HG03521 (cell line): ENCODE data around the gene TBXA2R.
"Not testable (repeated sequence)": the region's sequence is repeated elsewhere in the genome, so short reads cannot be mapped to it uniquely, and the experiment has no call there.

Source experiments
- ATAC-seq: cut with Tn5 transposase; IDR thresholded peaks from one replicate; pipeline ENCODE4 v1.9.1; 2021; ENCODE audit warnings: mild to moderate bottlenecking, moderate library complexity; ENCODE audit not compliant: unreplicated experiment

Gene TBXA2R

DNA sequence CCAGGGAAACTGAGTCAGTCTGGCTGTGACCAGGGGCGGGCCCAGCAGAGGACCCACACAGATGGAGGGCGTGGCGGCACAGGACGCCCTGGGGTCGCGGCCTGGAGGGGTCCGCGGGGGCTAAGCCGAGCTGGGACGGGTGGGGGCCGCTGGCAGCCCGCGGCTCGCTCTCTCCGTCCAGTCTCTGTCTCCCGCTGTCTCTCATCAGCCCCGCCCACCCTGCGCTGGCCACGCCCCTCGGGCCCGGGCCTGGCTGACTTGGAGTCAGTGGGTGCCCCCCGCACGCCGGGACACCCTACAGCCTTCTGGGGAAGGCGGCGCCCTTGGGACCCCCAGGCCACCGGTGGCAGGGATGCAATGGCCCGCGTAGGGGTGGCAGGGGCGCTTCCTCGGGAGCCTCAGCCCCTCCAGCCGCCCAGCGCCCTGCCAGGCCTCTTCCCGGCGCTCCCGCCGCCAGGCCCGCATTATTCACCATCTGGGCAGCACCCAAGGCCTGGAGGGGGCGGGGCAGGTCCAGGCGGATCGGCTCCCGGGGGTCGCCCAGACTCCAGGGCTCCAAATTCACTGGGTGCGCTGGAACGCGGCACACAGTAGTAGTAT lies at the start of gene TBXA2R:
Gene TBXA2R, minus strand, starts transcription at position 186 of the 600 bp plus-strand sequence. CDS start 6,241 bp downstream, outside the sequence.
- no peak for ATAC-seq

DNA sequence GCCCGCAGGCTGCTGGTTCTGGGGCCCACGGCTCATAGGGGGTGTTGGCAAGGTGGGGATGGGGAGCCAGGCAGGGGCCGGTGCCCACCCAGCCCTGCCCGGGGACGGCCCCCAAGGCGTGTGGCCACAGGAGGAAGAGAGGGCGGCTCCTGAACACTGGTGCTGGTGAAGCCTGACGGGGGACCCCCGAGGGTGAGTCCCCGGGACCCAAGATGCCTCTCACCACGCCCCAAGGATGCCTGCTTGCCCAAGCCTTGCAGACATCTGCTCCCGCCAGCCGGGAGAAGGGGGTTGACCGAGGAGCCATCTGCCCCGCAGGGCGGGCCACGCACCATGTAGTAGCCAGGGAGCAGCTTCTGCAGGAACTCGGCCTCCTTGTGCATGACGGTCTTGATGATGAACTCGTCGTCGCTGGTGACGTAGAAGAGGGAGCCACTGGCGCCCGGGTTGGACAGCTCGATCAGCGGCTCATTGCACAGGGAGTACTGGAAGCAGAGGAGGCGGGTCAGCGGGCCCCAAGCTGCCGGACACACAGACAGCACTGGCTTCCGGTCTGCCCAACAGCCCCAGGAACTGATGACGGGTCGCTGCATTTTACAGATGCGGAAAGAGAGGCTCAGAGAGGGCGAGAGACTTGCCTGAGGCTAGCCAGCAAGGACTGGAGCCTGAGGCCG lies 49.5 kb upstream of the TBXA2R start:
- no peak for ATAC-seq

DNA sequence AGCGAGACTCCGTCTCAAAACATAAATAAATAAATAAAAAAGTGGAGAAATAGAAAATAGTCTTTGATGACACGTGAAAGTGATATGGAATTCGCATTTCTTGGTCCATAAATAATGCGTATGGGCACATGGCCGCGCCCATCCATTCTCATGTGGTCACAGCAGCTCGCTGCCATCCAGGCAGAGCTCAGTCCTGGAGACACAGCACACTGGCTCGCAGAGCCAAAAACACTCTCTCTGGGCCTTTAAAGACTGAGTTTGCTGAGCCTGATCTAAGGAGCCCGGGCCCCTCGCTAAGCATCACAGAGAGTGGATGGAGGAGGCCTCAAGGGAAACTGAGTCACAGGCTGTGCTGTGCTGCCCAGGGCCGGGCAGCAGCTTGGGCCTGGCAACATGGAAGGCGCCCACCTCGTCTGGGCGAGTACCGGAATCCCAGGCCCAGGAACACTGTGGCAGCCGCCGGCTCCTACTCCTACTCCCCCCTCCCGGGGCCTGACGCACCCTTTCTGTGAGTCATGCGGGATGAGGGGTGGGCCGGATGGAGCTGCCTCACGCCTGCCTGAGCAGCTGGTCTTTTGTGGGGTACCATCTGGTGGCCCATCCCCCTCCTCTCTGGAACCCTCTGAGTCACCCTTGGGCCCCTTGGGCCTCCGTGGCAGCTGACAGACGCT lies 48.9 kb upstream of the TBXA2R start:
- ATAC-seq, result no peak

DNA sequence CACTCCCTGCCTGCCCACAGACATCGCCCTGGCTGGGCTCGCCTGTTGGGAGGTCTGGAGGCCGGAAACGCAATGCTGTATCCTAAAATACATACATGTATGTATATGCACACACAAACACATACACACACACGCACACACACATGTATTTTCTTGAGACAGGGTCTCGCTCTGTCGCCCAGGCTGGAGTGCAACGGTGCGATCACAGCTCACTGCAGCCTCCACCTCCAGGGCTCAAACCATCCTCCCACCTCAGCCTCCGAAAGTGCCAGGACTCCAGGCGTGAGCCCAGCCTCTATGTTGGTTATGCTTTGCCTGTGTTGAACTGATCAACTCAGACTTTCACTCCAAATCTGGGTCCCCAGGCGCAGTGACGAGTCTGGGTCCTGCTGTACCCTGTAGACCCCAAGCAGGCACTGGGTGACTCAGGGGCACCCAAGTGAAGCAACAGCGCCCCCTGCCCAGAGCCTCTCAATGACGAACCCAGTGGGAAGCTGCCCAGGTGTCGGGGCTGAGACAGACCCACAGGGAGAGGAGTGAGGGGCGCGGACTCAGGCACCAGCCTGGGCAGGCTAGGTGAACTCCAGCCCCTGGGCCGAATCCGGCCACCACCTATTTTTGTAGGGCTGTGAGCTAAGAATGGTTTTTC lies 47.3 kb upstream of the TBXA2R start:
- ATAC-seq, result no peak

DNA sequence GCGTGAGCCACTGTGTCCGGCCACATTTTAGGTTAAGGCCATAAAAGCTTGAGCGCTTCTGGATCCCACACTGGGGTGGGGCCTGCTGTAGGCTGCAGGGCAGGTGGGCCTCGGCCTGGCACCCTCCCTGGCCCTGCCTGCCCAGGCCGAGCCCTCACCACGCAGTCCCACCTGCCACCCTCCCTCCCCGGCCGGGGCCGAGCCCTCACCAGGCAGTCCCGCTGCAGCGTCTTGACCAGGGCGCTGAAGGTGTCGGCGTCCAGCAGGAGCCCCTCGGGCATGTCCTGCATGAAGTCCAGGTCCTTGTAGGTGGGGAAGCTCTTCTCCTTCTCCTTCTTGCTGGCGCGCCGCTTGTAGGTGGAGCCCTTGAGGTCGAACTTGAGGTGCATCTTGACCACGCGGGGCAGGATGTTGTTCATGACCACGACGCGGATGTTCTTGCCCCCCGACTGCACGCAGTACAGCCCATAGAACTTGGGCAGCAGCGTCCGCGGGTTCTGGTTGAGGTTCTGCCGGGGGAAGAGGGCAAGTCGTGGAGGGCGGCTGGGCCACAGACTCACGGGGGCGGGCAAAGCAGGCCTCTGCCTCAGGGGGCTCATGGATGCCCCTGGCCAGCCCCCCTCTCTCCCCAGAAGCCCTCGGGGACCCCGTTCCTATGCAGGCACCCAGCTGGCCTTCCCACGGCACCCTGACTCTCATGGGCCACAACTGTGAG lies 46.6 kb upstream of the TBXA2R start:
- ATAC-seq, result no peak

DNA sequence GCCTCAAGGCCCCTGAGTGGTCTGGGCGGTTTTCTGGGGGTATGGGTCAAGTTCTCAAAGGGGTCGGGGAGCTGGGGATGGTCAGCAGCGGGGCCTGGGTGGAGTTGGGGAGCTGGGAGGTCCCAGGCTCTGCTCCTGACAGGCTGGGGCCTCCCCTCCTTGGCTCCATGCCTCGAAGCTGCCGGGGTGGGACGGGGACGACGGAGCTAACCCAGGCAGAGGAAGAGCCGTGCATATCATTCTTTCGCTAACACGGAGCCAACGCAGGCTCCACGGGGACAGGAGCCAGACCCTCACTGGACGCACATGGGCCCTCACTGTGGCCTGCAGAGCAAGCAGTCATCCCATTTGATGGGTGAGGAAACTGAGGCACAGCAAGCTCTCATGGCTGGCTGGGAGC lies 45.7 kb upstream of the TBXA2R start:
- no peak for ATAC-seq

DNA sequence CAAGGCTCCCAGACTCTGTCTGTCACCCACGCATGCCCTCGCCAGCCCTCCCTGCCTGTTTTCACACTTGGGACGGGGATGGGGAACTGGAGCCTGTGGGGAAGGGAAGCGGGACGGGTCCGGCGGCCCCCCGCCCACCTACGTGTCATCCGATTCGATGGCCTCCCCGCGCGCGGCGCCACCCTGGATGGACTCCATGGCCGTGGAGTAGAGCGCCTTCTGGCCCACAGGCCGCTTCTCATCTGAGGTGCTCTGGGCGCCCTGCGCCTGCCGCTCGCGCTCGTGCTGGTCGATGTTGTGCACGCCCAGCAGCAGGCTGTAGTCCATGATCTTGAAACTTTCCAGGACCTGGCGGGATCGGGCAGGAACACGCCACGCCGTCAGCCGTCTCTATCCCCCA lies 45.0 kb upstream of the TBXA2R start:
- no peak for ATAC-seq

DNA sequence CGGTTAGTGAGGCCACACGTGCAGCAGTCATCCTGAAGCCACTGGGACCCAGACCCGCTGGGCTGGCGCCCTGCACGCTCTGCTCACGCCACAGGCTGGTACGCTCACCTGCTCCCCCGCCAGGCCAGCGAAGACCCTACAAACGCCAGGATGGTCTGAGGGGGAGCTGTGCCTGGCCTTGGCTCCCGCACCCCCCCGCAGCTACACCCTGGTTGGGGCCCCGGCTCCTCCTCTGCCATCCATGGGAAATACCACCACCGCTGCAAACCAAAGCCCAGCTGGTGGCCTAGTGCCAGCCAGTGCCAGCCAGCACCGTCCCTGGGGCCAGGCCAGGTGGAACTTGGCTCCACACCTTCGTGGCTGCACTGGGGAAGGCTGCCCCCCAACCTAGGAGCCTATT lies 43.2 kb upstream of the TBXA2R start:
- ATAC-seq, result no peak

DNA sequence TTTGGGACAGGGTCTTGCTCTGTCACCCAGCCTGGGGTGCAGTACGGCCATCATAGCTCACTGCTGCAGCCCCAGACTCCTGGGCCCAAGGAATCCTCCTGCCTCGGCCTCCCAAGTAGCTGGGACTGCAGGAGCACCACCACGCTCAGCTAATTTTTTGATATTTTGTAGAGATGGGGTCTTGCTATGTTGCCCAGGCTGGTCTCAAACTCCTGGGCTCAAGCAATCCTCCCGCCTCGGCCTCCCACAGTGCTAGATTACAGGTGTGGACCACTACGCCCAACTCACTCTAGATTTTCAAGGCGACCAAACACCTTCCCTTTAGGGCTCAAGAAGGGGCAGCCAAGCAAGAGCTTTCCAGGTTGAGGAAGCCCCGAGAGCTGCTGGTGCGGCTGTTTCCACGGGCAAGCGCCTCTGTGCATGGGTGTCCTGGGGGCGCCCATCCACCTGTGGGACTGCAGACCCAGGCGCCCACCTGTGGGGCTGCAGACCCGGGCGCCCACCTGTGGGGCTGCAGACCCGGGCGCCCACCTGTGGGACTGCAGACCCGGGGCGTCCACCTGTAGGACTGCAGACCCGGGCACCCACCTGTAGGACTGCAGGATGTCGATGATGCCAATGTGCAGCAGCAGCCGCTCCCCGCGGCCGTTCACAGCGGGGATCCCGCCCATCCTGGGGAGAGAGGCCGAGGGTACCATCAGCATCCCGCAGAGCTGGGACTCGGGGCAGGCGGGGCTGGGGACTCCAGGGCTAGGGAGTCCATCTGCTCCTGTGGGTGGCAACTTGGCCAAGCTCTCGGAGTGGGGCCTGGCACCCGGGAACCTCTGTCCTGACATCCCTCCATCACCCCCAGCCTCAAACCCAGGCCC lies 41.6 kb upstream of the TBXA2R start:
- ATAC-seq, result no peak

DNA sequence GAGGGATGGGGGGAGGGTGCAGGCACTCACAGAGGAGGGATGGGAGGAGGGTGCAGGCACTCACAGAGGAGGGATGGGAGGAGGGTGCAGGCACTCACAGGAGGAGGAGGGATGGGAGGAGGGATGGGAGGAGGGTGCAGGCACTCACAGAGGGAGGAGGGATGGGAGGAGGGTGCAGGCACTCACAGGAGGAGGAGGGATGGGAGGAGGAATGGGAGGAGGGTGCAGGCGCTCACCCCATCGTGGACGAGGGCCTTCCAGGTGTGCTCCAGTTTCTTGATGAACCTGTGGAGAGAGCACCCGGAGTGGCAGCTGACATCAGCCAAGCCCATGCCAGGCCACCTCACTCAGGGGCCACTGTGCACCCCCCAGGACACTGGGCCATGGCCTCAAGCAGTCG lies 40.4 kb upstream of the TBXA2R start:
- ATAC-seq, result not testable (repeated sequence)

DNA sequence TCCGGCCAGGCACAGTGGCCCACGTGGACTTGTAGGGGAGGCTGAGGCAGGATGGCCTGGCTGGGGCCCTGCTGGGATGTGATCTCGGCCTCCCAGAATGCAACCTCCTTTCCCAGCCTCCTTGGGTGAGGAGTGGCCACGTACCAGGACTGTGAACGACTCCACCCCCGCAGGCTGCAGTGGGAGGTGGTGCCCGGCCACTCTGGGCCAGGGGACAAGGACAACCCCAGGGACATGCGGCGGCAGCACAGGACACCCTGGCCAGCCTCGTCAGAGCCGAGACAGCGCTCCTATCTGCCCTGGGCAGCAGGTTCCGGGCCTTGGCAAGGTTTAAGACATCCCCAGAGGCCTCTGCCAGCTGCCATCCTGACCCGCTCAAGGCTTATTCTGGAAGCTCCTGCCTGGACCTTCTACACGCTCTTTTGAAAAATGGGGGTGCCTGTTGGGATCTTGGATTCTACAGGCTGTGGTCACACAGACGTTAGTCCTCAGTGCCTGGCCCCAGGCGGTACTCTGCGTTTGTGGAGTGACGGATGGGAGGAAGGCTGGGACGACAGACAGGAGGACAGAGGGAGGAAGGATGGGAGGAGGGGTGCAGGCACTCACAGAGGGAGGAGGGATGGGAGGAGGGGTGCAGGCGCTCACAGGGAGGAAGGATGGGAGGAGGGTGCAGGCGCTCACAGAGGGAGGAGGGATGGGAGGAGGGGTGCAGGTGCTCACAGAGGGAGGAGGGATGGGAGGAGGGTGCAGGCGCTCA lies 39.8 kb upstream of the TBXA2R start:
- no peak for ATAC-seq

DNA sequence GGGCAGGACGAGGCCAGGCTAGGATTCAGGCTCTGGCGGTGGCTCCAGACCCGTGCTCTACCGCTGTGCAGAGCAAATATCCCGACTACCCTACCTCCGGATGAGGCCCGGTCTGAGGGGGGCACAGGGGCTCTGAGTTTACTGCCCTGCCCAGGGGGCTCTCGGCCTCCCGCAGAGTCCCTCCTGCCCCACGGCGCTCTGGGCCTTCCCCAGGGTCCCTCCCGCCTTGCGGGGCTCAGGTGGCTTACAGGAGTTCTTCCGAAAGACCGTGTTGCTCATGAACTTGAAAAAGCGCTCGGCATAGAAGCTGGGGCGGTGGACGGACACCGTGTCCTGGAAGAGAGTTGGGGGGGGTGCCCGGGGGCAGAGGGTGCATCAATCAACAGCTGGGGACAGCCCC lies 39.1 kb upstream of the TBXA2R start:
- no peak for ATAC-seq

DNA sequence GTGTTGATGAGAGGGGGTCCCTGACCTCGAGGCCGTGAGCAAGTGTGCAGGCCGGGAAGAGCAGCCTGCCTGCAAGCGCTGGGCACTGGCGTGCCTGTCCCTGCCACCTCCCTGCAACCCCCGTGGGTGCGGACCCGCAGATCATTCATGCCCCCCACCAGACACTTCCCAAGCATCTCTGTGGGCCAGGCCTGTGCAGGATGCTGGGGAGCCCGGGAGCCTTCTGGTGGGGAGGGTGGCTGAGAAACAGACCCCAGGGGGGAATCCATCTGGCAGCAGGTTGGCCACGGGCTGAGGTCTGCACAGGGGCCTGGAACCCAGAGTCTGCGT lies 38.4 kb upstream of the TBXA2R start:
- ATAC-seq, result no peak

DNA sequence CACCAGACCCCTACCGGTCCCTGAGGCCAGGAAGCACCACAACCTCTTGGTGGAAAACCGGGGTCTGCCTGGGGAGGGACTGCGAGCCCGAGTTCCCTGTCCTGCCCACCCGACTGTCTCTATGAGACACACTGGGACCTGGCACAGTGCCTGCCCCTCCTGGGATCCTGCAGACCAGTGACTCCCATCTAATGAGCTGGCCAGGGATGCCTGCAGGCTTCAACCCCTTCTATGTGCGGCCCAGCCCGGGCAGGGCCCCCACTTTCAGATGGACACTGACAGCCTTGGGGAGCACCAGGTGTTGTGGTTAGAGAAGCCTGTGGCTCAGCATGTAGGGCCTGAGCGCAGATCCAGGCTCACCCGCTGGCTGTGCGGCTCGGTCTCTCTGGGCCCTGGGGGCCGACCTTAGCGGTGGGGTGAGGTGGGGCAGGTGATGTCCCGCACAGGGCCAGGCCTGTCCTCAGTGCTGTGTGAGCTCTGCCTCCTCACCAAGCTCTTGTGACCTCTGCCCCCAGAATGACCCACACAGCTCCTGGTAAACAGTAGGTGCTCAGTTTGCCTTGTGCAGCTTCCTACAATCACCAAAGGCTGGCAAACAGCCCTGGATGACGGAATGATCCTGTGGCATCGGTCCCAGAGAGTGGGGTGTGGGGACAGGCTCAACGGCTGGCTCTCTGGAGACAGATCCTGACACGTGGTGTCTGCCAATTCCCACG lies 37.8 kb upstream of the TBXA2R start:
- no peak for ATAC-seq

DNA sequence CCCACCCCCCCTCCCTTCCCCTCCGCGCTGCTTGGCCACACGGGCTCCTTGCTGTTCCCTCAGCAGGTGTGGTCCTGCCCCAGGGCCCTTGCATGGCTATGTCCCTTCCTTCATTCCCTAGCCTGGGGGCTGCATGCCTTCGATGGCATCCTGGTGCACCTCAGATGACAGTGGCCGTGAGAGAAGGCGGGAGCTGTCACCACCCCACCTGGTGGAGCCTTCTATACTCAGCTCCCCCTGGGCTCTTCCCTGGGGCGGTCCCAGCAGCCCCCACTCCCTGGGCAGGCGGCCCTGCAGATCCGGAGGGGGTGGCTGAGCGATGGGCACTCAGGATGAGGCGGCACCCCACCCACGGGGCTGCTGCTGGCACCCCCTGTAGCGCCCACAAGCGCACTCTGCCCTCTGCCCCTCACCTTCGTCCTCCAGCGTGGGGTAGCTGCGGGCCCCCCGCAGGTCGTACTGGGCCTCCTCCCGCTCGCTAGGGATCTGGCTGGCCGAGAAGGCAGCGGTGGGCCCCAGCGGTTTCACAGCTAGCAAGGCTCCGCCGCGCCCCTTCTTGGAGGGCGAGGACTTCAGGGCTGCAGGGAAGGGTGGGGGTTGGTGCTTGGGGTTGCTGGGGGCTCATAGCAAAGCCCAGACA lies 37.1 kb upstream of the TBXA2R start:
- ATAC-seq, result no peak

DNA sequence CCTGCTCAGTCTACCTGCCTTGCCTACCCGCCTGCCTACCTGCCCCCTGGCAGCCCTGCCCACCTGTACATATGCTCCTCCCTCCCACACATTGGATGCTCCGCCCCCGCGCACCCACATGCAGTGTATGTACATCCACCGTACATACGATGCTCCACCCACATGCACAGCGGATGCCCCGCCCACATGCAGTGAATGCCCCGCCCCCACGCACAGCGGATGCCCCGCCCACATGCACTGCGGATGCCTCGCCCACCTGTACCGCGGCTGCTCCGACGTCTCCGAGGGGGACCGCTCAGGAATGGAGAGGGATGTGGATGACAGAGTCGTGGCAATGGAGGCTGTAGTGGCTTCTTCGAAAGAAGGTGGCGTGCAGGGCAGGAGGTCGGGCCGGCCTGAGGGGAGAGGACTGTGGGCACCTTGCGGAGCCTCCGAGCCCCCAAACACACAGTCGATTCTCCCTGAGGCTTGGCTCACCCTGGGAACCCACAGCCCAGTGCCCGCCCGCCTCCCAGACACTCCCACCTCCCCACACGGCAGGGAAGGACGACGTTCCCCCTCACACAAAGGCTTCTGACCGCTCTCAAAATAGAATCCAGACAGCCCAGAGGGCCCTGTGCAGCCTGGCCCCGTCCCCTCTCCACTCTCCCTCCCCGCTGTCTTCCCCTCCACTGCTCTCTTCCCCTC lies 36.5 kb upstream of the TBXA2R start:
- ATAC-seq, result no peak

DNA sequence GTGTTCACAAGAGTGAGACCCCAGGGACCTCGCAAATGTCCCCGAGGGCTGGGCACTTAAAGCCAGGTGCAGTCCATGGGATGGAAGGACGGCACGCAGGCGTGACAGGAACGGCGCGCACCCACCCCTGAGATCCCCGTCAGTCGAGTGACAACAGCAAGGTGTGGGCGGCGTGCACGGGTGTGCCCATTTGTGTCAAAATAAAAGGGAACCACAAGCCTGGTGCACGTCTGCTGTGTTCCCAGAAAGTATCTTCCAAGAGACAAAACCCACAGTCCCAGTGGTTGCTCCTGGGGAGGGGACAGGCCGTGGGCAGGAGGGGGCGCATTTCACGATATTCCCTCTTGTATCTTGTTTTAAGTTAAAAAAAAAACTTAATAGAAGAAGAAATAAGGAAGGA lies 35.6 kb upstream of the TBXA2R start:
- no peak for ATAC-seq
